Right lobe of liver (tissue), 6 donors: ENCODE results near the gene COPS9. TPM values are rescaled to one million over a fixed set of nuclear protein-coding genes. Genes with fewer than 3 reads are reported as not detected.

ENCODE experiments used
- ATAC-seq, 4 donors: fragments of 200-7000 bp; cut with Tn5 transposase; one replicate each; pipeline ENCODE4 v1.9.1; 2020; ENCODE audit warnings: mild to moderate bottlenecking in 4 of 4, moderate library complexity in 4 of 4
- DNase-seq, 3 donors: peaks; one replicate each; pipeline ENCODE4 v3.0.0-alpha.2; 2020
- H3K27ac ChIP-seq, 3 donors: fragments of 200-600 bp; one replicate each; pipeline ENCODE4 v1.8.0; 2022
- H3K27me3 ChIP-seq, 2 donors: fragments of 200-600 bp; one replicate each; pipeline ENCODE4 v1.8.0; 2022
- H3K36me3 ChIP-seq, 4 donors: fragments of 200-600 bp; sonication (generic) in 1 of 4; one replicate each; pipeline versions ENCODE4 v1.5.1 to v1.8.0; 2017 to 2022; ENCODE audit warnings: control low read depth in 1 of 4
- H3K4me1 ChIP-seq, 4 donors: fragments of 200-600 bp; sonication (generic) in 1 of 4; one replicate each; pipeline versions ENCODE4 v1.5.1 to v1.8.0; 2017 to 2022; ENCODE audit warnings: control low read depth in 1 of 4
- H3K4me3 ChIP-seq, 3 donors: fragments of 200-600 bp; one replicate each; pipeline ENCODE4 v1.8.0; 2022
- H3K9me3 ChIP-seq, 4 donors: fragments of 200-600 bp; sonication (generic) in 1 of 4; one replicate each; pipeline versions ENCODE4 v1.5.1 to v1.8.0; 2017 to 2022; ENCODE audit warnings: control low read depth in 1 of 4
- POLR2A ChIP-seq: fragments of 450-650 bp; IDR thresholded peaks from one replicate; pipeline ENCODE4 v1.6.1; 2017; ENCODE audit warnings: antibody characterized with exemption, mild to moderate bottlenecking
- WGBS: methylation state at CpG from one replicate; pipeline ENCODE4 v1.1.6; 2018; ENCODE audit warnings: low coverage, low lambda C conversion rate; ENCODE audit not compliant: insufficient coverage; ENCODE audit errors: missing lambda C conversion rate; 5-methylcytosine and 5-hydroxymethylcytosine counted together
- intact Hi-C, 2 donors: fragments of 100-400 bp; cut with DNase I; formaldehyde crosslinking; loops; one replicate each; pipeline versions ENCODE4 v1.11.2 to v1.14.1; 2022
- total RNA-seq, 6 experiments: library from RNA; depleted of rRNA in 2 of 6; stranded (reverse); fragments of >200 nt in 2 of 6; fragmentation: NEBNext Ultra II Directional in 3 of 6; extraction: Animal tissue kit (Norgen Biotek cat#: 25700) in 3 of 6; gene quantifications; one replicate each; pipeline versions ENCODE4 v1.1.0 to v1.2.4, GENCODE V29; 2016 to 2023
- TF ChIP-seq, protein P1 (sequence below), 4 donors: fragments of 200-600 bp in 3 of 4; fragments of 450-650 bp in 1 of 4; IDR thresholded peaks; one replicate each; pipeline versions ENCODE4 v1.5.1 to v1.8.0; 2016 to 2022; ENCODE audit warnings: antibody characterized with exemption in 4 of 4, mild to moderate bottlenecking in 2 of 4
- donor health status: DM: no; HTN: yes; CAD: no.
- donor health status: DM: no; HTN: no; CAD: no.
- donor health status: DM: no; HTN: no; CAD: no.
- donor health status: DM: no; HTN: yes; CAD: no.
- donor health status: DM: no; HTN: yes; CAD: no.

COPS9 gene
- total RNA-seq, 6 experiments from 2014 or later, result 33.1 to 66.1 (median 45.8) TPM

DNA sequence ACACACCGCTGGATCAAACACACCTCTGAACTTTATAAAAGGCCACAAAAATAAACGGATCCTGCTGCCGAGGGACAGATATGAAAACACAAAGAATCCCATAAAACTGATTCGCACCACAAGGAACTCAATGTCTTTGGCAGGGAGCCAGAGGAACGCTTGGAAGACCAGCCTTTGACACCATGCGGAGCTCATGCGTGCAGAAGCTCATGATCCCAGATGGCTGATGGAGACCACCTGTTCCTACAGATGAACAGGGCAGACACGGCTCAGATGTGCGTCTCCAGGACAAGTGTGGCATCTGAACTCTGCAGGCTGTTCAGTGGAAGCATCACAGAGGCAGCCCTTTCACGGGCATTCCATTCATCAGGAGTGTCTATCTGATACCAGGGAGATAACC is 24.9 kb downstream of the COPS9 start:
- Histone ChIP-seq H3K27me3 (no peaks in the 10 kb centered on the region), H3K4me3 (no peak overlapping the region), H3K27ac (no peak overlapping the region), H3K36me3 (no peaks in the 10 kb centered on the region), H3K4me1 (no peaks in the 10 kb centered on the region), H3K9me3 (no peaks in the 10 kb centered on the region)
- DNase-seq, result no peak
- ATAC-seq, result no peak
- 51% methylated on average over 7 of the region's 10 CpGs for WGBS
- TF ChIP-seq, protein P1, sequence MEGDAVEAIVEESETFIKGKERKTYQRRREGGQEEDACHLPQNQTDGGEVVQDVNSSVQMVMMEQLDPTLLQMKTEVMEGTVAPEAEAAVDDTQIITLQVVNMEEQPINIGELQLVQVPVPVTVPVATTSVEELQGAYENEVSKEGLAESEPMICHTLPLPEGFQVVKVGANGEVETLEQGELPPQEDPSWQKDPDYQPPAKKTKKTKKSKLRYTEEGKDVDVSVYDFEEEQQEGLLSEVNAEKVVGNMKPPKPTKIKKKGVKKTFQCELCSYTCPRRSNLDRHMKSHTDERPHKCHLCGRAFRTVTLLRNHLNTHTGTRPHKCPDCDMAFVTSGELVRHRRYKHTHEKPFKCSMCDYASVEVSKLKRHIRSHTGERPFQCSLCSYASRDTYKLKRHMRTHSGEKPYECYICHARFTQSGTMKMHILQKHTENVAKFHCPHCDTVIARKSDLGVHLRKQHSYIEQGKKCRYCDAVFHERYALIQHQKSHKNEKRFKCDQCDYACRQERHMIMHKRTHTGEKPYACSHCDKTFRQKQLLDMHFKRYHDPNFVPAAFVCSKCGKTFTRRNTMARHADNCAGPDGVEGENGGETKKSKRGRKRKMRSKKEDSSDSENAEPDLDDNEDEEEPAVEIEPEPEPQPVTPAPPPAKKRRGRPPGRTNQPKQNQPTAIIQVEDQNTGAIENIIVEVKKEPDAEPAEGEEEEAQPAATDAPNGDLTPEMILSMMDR (IDR thresholded peaks at IDR 0.05), result no peak
- TF ChIP-seq POLR2A, result no peak
- intact Hi-C loops, result no loop called here

DNA sequence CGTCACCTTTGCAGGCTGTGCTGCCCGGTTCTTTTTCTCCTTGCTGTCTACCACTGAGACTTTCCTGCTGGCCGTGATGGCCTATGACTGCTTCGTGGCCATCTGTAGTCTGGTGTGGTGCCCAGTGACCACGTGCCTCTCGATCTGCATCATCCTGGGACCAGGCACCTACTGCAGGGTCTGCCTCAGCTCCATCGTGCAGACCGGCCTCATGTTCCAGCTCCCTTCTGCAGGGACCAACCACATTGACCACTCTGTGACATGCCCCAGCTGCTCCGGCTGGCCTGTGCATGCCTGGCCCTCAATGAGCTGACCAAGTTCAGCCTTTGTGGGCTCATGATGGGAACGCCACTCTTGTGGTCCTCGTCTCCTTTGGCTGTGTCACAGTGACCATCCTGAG is 26.7 kb downstream of the COPS9 start:
- 34% methylated on average over 6 of the region's 11 CpGs for WGBS
- ATAC-seq (no peak), DNase-seq (no peak)
- TF ChIP-seq POLR2A, result no peak
- TF ChIP-seq, protein P1 (IDR thresholded peaks at IDR 0.05), result no peak
- H3K27ac ChIP-seq, result no peak overlapping the region
- H3K9me3 ChIP-seq, result no peaks in the 10 kb centered on the region
- H3K4me3 ChIP-seq, result no peak overlapping the region
- no peaks in the 10 kb centered on the region for H3K27me3 ChIP-seq
- intact Hi-C loops, result no loop called here
- H3K4me1 ChIP-seq, result no peaks in the 10 kb centered on the region
- H3K36me3 ChIP-seq, result no peaks in the 10 kb centered on the region

DNA sequence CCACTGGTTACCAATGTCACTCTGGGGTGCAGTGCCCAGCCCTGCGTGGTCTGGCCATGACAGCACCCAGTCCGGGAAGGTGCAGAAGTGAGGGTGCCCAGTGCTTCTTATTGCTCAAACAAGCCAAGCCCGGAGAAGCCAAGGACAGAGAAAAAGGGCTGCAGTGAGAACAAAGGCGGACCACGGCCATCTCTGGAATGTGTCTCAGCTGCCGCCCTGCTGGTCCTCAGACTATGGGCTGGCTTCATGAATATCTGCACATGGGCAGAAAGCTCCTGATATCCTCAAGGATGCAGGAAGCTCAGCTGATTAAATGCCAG is 28.7 kb downstream of the COPS9 start:
- no peaks in the 10 kb centered on the region for H3K27me3 ChIP-seq
- DNase-seq, result no peak

DNA sequence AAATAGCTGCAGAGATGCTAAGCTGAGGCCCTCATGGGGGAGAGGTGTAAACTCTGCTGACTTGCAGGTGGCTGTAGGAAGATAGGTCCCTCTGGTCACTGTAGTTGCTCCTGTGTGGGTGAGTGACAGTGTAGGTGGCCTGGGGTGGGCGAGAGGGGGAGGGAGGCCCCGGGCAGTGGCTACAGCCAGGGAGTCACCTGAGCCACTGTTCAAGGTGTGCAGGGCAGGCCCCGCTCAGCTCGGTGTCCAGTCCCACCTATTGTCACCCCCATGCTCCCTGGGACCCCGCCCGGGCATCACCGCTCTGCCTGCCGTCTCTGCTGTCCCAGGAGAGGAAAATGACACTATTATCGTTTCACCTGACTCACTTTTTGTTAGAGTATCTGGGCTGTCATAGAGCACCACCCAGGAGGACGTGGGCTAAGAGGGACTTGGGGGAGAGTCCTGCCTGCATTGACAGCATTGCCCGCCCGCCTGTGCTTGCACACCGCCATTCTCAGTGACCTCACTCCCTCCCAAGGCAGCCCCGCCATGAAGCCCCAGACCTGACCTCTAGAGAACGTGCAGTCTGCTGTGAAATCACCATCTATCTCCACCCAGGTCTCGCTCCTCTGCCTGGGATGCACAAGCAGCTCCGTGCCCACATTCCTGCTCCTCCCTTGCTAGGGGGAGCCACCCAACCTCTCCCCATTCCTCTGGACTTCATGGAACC is 29.2 kb downstream of the COPS9 start:
- WGBS, result 57% methylated on average over 13 of the region's 17 CpGs
- no peaks in the 10 kb centered on the region for H3K36me3 ChIP-seq
- H3K27me3 ChIP-seq, result no peaks in the 10 kb centered on the region
- no peaks in the 10 kb centered on the region for H3K9me3 ChIP-seq
- no peak for ATAC-seq
- H3K4me3 ChIP-seq, result no peak overlapping the region
- no peak for TF ChIP-seq POLR2A
- TF ChIP-seq, protein P1 (IDR thresholded peaks at IDR 0.05), result no peak
- DNase-seq, result no peak
- H3K27ac ChIP-seq, result no peak overlapping the region
- H3K4me1 ChIP-seq, result no peaks in the 10 kb centered on the region
- intact Hi-C loops, result no loop called here

More for the DNA sequence above, 28.7 kb downstream of the COPS9 start:
- intact Hi-C loops, result no loop called here
- Histone ChIP-seq H3K4me3 (no peak overlapping the region), H3K4me1 (no peaks in the 10 kb centered on the region), H3K9me3 (no peaks in the 10 kb centered on the region), H3K36me3 (no peaks in the 10 kb centered on the region), H3K27ac (no peak overlapping the region)
- no peak for ATAC-seq
- TF ChIP-seq POLR2A, result no peak
- TF ChIP-seq, protein P1 (IDR thresholded peaks at IDR 0.05), result no peak
- whole genome bisulfite sequencing, result 54% methylated on average over 3 of the region's 6 CpGs
